ENCODE results near the gene FAM32A. TPM values are rescaled to one million over a fixed set of nuclear protein-coding genes. Genes with fewer than 3 reads are reported as not detected.
"Not testable (repeated sequence)": the region's sequence is repeated elsewhere in the genome, so short reads cannot be mapped to it uniquely, and the experiment has no call there.

The FAM32A gene
- total RNA-seq, 1 donor from 2014 or later: 69.3 TPM

GRCh38 chr19:16164222-16164890 is 20.9 kb upstream of the FAM32A start:
- intact Hi-C loops (cut with micrococcal nuclease): no loop called here

- intact Hi-C loops (cut with micrococcal nuclease): no loop called here
Observed at GRCh38 chr19:16166417-16166816, 18.8 kb upstream of the FAM32A start.

GRCh38 chr19:16167055-16167454 is 18.2 kb upstream of the FAM32A start:
- intact Hi-C loops (cut with micrococcal nuclease): no loop called here

GRCh38 chr19:16168465-16169081 is 16.6 kb upstream of the FAM32A start:
- intact Hi-C loops (cut with micrococcal nuclease): no loop called here

- intact Hi-C loops (cut with micrococcal nuclease): no loop called here
Observed at GRCh38 chr19:16170134-16170533, 15.1 kb upstream of the FAM32A start.

- intact Hi-C loops (cut with micrococcal nuclease): no loop called here
Observed at GRCh38 chr19:16175954-16176353, 9.3 kb upstream of the FAM32A start.

- intact Hi-C loops (cut with micrococcal nuclease): not testable (repeated sequence)
Observed at GRCh38 chr19:16178866-16179265, 6.3 kb upstream of the FAM32A start.

- intact Hi-C loops (cut with micrococcal nuclease): no loop called here
Observed at GRCh38 chr19:16180611-16181010, 4.6 kb upstream of the FAM32A start.

GRCh38 chr19:16184665-16185122 is 516 bp upstream of the FAM32A start:
- intact Hi-C loops (cut with micrococcal nuclease): loop anchor here (1.0 to 5.0 kb wide), 12 partner anchors 13 to 852 kb away; partner anchors contain the start of genes AKAP8, AP1M1, BRD4 and HSH2D

- intact Hi-C loops (cut with micrococcal nuclease): loop anchor here (1.0 to 5.0 kb wide), 12 partner anchors 12 to 853 kb away; partner anchors contain the start of genes AKAP8, AP1M1, BRD4 and HSH2D
Observed at GRCh38 chr19:16185768-16186123, 536 bp downstream of the FAM32A start.

- intact Hi-C loops (cut with micrococcal nuclease): loop anchor here (5.0 kb wide), 1 partner anchor 856 kb away; the partner anchor contains the start of gene BRD4
Observed at GRCh38 chr19:16188521-16188920, 3.3 kb downstream of the FAM32A start.

GRCh38 chr19:16190198-16190597 is 5.0 kb downstream of the FAM32A start:
- intact Hi-C loops (cut with micrococcal nuclease): no loop called here

- intact Hi-C loops (cut with micrococcal nuclease): no loop called here
Observed at GRCh38 chr19:16190736-16191135, 5.5 kb downstream of the FAM32A start.

GRCh38 chr19:16191216-16191908 is 6.2 kb downstream of the FAM32A start:
- intact Hi-C loops (cut with micrococcal nuclease): no loop called here

- intact Hi-C loops (cut with micrococcal nuclease): no loop called here
Observed at GRCh38 chr19:16193466-16193865, 8.3 kb downstream of the FAM32A start.

- intact Hi-C loops (cut with micrococcal nuclease): loop anchor here (1.0 to 5.0 kb wide), 9 partner anchors 12 to 431 kb away; partner anchors contain the start of genes C19orf44, CALR3, EPS15L1 and FAM32A
Observed at GRCh38 chr19:16197188-16197621, 12.0 kb downstream of the FAM32A start.

- intact Hi-C loops (cut with micrococcal nuclease): loop anchor here (1.0 to 5.0 kb wide), 10 partner anchors 12 to 431 kb away; partner anchors contain the start of genes C19orf44, CALR3, EPS15L1 and FAM32A
Observed at GRCh38 chr19:16197622-16198369, 12.6 kb downstream of the FAM32A start, which contains the start of gene AP1M1. TSS of gene AP1M1 (plus strand) at chr19:16197911. CDS start at chr19:16198027, 116 bp downstream.

- intact Hi-C loops (cut with micrococcal nuclease): loop anchor here (1.0 to 5.0 kb wide), 3 partner anchors 174 to 274 kb away; partner anchors contain the start of gene EPS15L1
Observed at GRCh38 chr19:16198370-16198651, 13.1 kb downstream of the FAM32A start.

- intact Hi-C loops (cut with micrococcal nuclease): loop anchor here (5.0 kb wide), 2 partner anchors 173 to 273 kb away; partner anchors contain the start of gene EPS15L1
Observed at GRCh38 chr19:16199275-16199932, 14.2 kb downstream of the FAM32A start.

Measured in T-helper 1 cell treated with Interleukin-12 subunit alpha and Interleukin-12 subunit beta and Interleukin-4 antibody, amounts not matched to agents 30 ng/mL and 1 ng/mL, for 36 hours (primary cell).